HCT116 (cell line): ENCODE results near the gene GJD3. TPM values are rescaled to one million over a fixed set of nuclear protein-coding genes. Genes with fewer than 3 reads are reported as not detected.

Experiments used
- CEBPB ChIP-seq: IDR thresholded peaks from 2 replicates; pipeline ENCODE4 v1.6.1; 2012; ENCODE audit warnings: low read depth
- EZH2 ChIP-seq: fragments of 200-600 bp; sonication (generic); IDR thresholded peaks from 2 replicates; pipeline ENCODE4 v1.6.1; 2017; ENCODE audit warnings: antibody characterized with exemption, mixed run types
- EZH2phosphoT487 ChIP-seq: fragments of 200-600 bp; IDR thresholded peaks from 2 replicates; pipeline ENCODE4 v1.6.1; 2018; ENCODE audit warnings: antibody characterized with exemption, borderline replicate concordance
- JUND ChIP-seq: IDR thresholded peaks from 2 replicates; pipeline ENCODE4 v1.6.1; 2012
- POLR2A ChIP-seq: IDR thresholded peaks from 2 replicates; pipeline ENCODE4 v1.7.0; 2011; ENCODE audit warnings: borderline replicate concordance; ENCODE audit not compliant: insufficient read depth, insufficient read length; ENCODE audit errors: extremely low read depth
- POLR2AphosphoS5 ChIP-seq: IDR thresholded peaks from 2 replicates; pipeline ENCODE4 v1.6.1; 2011; ENCODE audit warnings: mild to moderate bottlenecking, low read depth, low read length, moderate library complexity
- RAD21 ChIP-seq: IDR thresholded peaks from 2 replicates; pipeline ENCODE4 v1.6.1; 2012; ENCODE audit warnings: low read depth, mild to moderate bottlenecking
- REST ChIP-seq: IDR thresholded peaks from 2 replicates; pipeline ENCODE4 v1.6.1; 2012; ENCODE audit warnings: low read depth
- SRF ChIP-seq: IDR thresholded peaks from 2 replicates; pipeline ENCODE4 v1.6.1; 2012; ENCODE audit warnings: low read depth
- ZFX ChIP-seq: fragments of 450-650 bp; IDR thresholded peaks from 2 replicates; pipeline ENCODE4 v1.6.1; 2017
- total RNA-seq: library from RNA; stranded (reverse); gene quantifications from one replicate; pipeline ENCODE4 v1.2.1, GENCODE V29; 2021; ENCODE audit not compliant: unreplicated experiment

The GJD3 gene
- total RNA-seq, 1 experiment from 2014 or later = not detected

- TF ChIP-seq REST (no peak), EZH2phosphoT487 (no peak), EZH2 (no peak), POLR2A (no peak), POLR2AphosphoS5 (no peak), JUND (no peak), SRF (no peak), ZFX (no peak), CEBPB (no peak), RAD21 (no peak)
Measured at GRCh38 chr17:40344421-40345160, 19.9 kb downstream of the GJD3 start (continued).
